Progenitor cell of endocrine pancreas (in vitro differentiated cells): Measurements from ENCODE around the gene PDIA6. TPM values are rescaled to one million over a fixed set of nuclear protein-coding genes. Genes with fewer than 3 reads are reported as not detected.
"Not testable (repeated sequence)": the region's sequence is repeated elsewhere in the genome, so short reads cannot be mapped to it uniquely, and the experiment has no call there.

Source experiments
- DNase-seq: peaks from one replicate; pipeline ENCODE4 v3.0.0; 2021; ENCODE audit warnings: low spot score; ENCODE audit not compliant: unreplicated experiment
- H3K27ac Mint-ChIP-seq: 2 replicates; pipeline ENCODE4 v1.8.0; 2021; ENCODE audit warnings: mild to moderate bottlenecking, moderate library complexity, mixed read lengths
- H3K27me3 Mint-ChIP-seq: 2 replicates; pipeline ENCODE4 v1.8.0; 2021; ENCODE audit warnings: mixed read lengths
- H3K36me3 Mint-ChIP-seq: 2 replicates; pipeline ENCODE4 v1.8.0; 2022; ENCODE audit warnings: mixed read lengths; ENCODE audit not compliant: insufficient read depth
- H3K4me1 Mint-ChIP-seq: 2 replicates; pipeline ENCODE4 v1.8.0; 2021; ENCODE audit warnings: low read depth, mixed read lengths
- H3K4me3 Mint-ChIP-seq: 2 replicates; pipeline ENCODE4 v1.8.0; 2021; ENCODE audit warnings: low read depth, mild to moderate bottlenecking, moderate library complexity, mixed read lengths
- H3K9me3 Mint-ChIP-seq: 2 replicates; pipeline ENCODE4 v1.8.0; 2021; ENCODE audit warnings: low read depth, mixed read lengths
- CTCF ChIP-seq: fragments of 200-600 bp; sonication (generic); IDR thresholded peaks from one replicate; pipeline ENCODE4 v1.5.0; 2021; ENCODE audit warnings: antibody characterized with exemption, mild to moderate bottlenecking; ENCODE audit not compliant: unreplicated experiment
- total RNA-seq: library from RNA; stranded (reverse); gene quantifications from 2 replicates; pipeline ENCODE4 v1.2.1, GENCODE V29; 2021

PDIA6 gene
- total RNA-seq, 1 donor from 2014 or later: 249 TPM

GRCh38 chr2:10814571-10815331, 2.2 kb upstream of the PDIA6 start:
- Mint-ChIP-seq H3K4me3 (peak overlapping the region; percentile 67), H3K27me3 (peaks cover 22% of the 10 kb centered on the region), H3K27ac (no peak overlapping the region), H3K9me3 (no peaks in the 10 kb centered on the region), H3K36me3 (no peaks in the 10 kb centered on the region), H3K4me1 (peaks cover 19% of the 10 kb centered on the region)
- no peak for DNase-seq
- TF ChIP-seq CTCF: no peak

- DNase-seq: no peak
- Mint-ChIP-seq H3K27me3 (peaks cover 21% of the 10 kb centered on the region), H3K4me1 (peaks cover 19% of the 10 kb centered on the region), H3K4me3 (peak overlapping the region; percentile 67), H3K9me3 (no peaks in the 10 kb centered on the region), H3K27ac (peak overlapping the region; percentile 9), H3K36me3 (no peaks in the 10 kb centered on the region)
- no peak for TF ChIP-seq CTCF
Observed at GRCh38 chr2:10814142-10814541, 1.6 kb upstream of the PDIA6 start.

GRCh38 chr2:10813163-10814138, 866 bp upstream of the PDIA6 start:
- not testable (repeated sequence) for DNase-seq, H3K36me3 Mint-ChIP-seq, H3K9me3 Mint-ChIP-seq
- peak overlapping the region; percentile 52 for H3K27ac Mint-ChIP-seq
- H3K27me3 Mint-ChIP-seq: peaks cover 17% of the 10 kb centered on the region
- H3K4me1 Mint-ChIP-seq: peaks cover 21% of the 10 kb centered on the region
- H3K4me3 Mint-ChIP-seq: peak overlapping the region; percentile 71

- H3K36me3 Mint-ChIP-seq: no peaks in the 10 kb centered on the region
- DNase-seq: no peak
- peaks cover 24% of the 10 kb centered on the region for H3K4me1 Mint-ChIP-seq
- no peak for TF ChIP-seq CTCF
- peak overlapping the region; percentile 93 for H3K4me3 Mint-ChIP-seq
- H3K27ac Mint-ChIP-seq: peak overlapping the region; percentile 94
- peaks cover 5% of the 10 kb centered on the region for H3K27me3 Mint-ChIP-seq
- no peaks in the 10 kb centered on the region for H3K9me3 Mint-ChIP-seq
Observed at GRCh38 chr2:10811517-10811916, 1.1 kb downstream of the PDIA6 start.

GRCh38 chr2:10810202-10811161, 2.1 kb downstream of the PDIA6 start:
- DNase-seq: no peak
- Mint-ChIP-seq H3K4me3 (peak overlapping the region; percentile 93), H3K4me1 (peaks cover 24% of the 10 kb centered on the region), H3K36me3 (no peaks in the 10 kb centered on the region), H3K27me3 (peaks cover 3% of the 10 kb centered on the region), H3K9me3 (no peaks in the 10 kb centered on the region), H3K27ac (peak overlapping the region; percentile 94)
- TF ChIP-seq CTCF: no peak
